ENCODE data around the gene OR1D5.
"Not testable (repeated sequence)": the region's sequence is repeated elsewhere in the genome, so short reads cannot be mapped to it uniquely, and the experiment has no call there.

The OR1D5 gene, protein sequence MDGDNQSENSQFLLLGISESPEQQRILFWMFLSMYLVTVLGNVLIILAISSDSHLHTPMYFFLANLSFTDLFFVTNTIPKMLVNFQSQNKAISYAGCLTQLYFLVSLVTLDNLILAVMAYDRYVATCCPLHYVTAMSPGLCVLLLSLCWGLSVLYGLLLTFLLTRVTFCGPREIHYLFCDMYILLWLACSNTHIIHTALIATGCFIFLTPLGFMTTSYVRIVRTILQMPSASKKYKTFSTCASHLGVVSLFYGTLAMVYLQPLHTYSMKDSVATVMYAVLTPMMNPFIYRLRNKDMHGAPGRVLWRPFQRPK

DNA sequence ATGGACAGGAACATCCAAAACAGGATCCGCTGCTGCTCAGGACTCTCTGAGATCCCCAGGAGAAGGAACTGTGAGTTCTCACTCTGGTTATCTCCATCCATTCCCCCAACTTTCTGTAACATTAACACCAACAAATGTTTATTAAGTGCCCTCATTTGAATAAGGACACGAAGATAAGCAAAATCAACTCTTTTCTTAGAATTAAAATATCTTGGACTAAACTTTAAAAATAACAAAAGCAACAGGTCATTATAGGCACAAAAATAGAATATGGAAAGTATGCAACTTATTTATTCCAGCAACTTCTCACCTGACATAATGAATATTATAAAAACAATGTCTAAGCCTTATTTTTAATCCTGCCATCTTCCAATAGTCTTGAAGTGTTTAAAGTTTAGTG is at the start of gene OR1D5:
TSS of gene OR1D5 (minus strand) at position 101 of the 400 bp plus-strand sequence. CDS start at position 101, 0 bp downstream.
- not testable (repeated sequence) for DNase-seq

DNA sequence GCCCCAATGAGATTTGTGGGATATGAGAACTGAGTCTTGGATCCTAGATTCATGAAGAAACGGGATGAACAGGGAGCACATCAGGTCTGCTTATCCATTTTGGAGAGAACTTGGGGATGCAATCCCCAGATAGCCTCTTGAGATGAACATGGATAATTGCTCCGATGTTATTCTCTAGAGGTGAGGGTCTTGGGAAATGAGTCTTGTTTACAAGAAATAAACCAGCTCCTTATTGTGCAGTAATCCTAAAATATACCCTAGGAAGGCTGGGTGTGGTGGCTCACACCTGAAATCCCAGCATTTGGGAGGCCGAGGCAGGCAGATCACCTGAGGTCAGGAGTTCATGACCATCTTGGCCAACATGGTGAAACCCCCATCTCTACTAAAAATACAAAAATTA is 40.9 kb upstream of the OR1D5 start, which contains the start of gene OR1D2:
TSS of gene OR1D2 (minus strand) at position 101 of the 400 bp plus-strand sequence. CDS start 11,426 bp downstream, outside the sequence.
- no peak for DNase-seq

DNA sequence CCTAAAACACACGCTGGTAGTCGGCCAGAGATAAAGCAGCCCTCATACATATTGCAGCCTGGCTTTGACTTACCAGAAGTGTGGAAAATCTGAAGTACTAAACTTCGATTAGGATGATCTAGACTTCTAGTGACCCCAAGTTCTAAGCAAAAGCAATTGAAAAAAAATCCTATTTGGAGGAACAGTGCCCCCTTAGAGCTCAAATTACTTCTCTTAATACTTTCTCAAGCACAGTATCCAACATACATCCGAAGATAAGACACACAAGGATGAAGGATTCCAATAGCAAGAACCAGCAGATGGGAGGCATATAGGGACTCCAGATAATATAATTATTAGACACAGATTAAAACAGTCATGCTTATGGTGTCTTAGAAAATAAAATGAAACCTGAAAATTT is 10.4 kb upstream of the OR1D5 start:
- not testable (repeated sequence) for DNase-seq

DNA sequence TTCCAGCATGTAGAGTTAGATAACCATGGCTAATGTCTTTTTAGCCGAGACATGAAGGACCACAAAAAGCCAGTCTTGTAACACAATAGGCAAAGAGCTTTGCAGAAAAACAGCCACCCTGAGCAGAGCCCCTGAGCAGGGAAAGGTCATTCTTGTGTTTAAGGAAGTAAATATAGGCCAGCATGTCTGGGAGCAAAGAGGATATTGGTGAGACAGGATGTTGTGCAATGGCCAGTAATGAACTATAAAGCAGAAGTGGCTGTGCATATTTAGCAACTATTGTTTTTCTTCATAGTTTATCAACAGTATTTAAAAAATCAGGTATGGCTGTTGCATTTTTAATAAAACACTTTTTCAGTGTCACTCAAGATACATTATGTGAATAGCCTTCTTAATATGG is 1.8 kb upstream of the OR1D5 start:
- not testable (repeated sequence) for DNase-seq

DNA sequence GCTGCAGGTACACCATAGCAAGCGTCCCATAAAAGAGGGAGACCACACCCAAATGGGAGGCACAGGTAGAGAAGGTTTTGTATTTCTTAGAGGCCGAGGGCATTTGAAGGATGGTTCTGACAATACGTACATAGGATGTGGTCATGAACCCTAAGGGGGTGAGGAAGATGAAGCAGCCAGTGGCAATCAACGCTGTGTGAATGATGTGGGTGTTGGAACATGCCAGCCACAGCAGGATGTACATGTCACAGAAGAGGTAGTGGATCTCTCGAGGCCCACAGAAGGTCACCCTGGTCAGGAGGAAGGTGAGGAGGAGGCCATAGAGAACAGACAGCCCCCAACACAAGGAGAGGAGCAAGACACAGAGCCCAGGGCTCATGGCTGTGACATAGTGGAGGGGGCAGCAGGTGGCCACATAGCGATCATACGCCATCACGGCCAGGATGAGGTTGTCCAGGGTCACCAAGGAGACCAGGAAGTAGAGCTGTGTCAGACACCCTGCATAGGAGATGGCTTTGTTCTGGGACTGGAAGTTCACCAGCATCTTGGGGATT is 506 bp downstream of the OR1D5 start:
- not testable (repeated sequence) for DNase-seq

DNA sequence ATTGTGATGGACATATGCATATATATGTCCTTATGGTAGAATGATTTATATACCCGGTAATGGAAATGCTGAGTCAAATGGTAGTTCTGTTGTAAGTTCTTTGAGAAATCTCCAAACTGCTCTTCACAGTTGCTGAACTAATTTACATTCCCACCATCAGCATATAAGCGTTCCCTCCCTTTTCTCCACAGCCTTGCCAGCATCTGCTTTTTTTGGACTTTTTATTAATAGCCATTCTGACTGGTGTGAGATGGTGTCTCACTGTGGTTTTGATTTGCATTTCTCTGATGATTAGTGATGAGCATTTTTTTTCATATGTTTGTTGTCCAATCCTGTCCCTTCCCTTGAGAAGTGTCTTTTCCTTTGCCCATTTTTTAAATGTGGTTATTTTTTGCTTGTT is 8.5 kb downstream of the OR1D5 start:
- not testable (repeated sequence) for DNase-seq

DNA sequence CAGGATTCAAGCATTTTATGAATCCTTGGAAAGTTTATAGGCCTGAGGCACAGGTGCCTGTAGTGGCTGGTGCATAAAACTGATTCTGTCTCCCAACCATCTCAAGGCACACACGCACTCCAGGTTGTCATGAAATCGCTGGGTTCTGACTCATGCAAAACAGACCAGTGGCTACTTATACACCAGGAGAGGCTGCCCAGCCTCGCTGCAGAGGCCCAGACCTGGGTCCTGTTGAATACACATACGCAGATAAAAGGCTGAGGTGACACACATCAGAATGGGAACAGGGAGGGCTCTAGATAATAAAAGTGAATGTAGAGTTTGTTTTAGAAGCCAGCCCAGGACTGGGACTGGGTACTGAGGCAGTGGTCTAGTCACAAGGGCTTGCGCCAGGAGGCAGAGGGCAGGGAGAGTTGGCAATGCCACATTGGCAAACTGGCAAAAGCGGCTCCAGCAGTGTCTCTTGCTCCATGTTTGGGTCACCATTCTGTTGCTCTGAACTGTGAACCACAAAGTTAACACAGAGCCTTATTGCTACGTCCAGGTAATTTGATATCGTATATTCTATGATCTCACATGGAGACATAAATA is 13.6 kb downstream of the OR1D5 start:
- no peak for DNase-seq

DNA sequence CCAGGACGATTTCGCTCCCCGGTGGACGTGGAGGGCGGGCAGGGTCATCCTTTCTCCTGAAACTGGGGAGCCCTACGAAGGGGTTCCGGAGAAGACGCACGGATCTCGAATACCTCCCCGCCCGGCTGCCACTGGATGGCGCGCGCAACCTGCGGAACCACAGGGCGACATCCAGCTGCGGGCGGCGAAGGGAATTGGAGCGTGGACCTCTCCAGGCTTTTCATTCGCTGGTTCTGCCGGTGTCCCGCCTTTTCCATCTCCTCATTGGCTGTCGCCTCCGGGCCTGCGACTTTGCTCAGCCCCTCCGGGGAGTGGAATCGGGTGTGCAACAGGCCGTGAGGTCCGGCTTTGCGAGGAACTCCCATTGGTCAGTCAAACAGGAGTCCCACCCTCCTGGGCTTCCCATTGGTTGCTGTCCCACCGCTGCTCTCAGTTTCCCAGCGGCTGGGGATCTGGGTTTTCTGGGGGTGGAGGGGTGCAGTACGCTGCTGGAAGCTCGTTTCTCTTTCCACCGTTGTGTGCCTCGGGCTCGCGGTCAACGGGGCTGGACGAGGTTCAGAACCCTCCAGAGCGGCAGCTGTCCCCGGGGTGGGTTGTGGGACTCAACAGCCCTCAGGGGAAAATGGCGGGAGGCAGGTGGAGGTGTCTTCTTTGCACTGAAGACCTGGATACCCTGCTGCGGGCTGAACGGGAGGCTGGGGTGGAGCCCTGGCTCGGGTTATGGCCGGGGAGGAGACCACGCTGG is 14.5 kb downstream of the OR1D5 start:
- peak; percentile 93 to 94 for DNase-seq

DNA sequence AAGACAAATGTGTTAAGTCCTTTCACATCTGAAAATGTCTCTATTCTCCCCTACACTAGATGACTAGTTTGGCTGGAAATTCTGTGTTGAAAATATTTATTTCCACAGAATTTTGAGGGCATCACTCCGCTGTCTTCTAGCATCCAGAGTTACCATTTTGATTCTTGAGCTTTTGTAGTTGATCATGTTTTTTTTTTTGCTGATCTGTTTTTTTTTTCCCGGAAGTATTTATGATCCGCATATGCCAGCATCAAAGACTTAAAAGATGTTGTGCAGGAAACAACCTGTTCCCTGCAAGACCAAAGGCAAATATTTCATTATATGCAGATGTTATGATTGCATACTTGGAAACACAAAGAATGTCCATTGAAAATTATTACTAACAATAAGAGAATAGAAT is 16.7 kb downstream of the OR1D5 start:
- no peak for DNase-seq

DNA sequence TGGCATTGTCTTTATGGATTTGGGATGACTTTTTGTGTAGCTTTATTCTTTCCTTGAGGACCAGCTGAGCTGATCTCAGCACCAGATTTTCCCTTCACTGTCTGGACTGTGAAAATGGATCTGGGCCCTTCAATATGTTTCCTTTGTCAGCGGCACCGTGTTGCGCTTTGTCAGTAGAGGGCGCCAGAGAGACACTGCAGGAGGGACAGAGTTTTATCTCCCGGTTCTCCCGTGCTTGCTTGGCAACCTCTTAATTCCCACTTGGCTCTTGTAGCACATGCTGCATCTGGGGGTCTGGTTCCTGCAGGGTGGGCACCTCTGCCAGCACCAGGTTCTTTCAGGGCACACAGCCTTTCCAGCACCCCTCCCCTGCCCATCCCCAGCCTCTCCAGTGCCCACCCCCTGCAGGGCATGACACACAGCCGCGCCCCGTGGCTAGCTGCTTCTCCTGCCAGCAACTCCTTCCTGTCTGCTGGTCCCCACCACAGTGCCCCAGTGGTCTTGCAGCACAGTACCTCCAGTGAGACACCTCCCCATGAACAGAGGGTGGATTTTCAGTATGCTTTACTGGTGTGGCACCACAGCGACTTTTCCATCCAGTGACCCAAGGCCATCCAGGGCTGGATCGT is 19.6 kb downstream of the OR1D5 start:
- DNase-seq = peak in 1 of 2 donors; percentile 44

DNA sequence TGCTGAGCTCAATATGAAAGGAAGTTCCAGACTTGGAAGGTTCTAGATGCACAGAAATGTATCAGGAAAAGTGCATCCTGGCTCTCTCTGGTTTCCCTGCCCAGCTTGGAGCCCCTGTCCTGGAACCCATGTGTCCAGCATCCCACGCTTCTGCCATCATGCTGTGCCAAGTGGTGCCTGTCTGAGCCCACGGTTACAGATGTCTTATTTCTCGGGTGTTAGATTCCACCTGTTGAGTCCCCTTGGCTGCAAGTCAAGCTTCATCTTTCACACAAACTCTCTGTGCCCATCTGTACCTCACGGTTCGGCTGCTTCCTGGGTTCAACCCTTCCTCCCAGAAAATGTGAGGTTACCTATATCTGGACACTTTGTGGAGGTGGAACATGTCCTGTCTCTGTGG is 22.5 kb downstream of the OR1D5 start:
- no peak for DNase-seq

DNA sequence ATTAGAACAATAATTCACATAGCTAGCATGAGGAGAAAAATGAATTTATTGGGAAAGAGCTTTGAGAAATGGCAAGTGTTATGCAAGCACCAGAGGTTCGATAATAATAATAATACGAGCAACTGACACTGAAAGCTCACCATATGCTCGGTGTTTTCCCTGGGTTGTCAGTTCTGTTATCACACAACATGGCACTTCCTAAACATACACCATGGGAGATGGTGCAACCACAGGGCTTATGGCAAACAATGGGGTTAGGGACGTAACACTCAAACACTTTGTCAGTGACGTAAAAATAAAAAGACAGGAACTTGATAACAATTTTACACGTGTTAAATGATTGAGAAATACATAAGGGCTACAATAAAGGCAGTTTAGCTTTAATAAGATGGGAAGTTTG is 23.7 kb downstream of the OR1D5 start:
- no peak for DNase-seq

DNA sequence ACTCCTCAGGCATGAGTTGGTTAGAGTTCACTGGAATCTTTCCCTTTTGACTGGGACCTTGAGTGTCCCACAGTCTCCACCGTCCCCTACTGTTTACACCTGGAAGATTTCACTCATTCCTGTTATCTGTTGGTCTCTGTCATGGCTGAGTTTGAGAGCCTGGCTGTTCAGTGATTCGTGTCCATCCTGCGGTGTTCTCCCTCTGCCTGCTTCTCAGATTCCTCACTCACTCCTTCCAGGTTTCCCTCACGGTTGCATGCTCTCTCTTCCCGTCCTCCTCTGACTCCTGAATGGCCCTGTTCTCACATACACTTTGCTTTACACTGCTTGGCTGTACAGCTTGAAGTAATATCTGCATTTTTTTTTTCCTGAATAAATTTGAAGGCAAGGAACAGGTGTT is 24.5 kb downstream of the OR1D5 start:
- DNase-seq = no peak

DNA sequence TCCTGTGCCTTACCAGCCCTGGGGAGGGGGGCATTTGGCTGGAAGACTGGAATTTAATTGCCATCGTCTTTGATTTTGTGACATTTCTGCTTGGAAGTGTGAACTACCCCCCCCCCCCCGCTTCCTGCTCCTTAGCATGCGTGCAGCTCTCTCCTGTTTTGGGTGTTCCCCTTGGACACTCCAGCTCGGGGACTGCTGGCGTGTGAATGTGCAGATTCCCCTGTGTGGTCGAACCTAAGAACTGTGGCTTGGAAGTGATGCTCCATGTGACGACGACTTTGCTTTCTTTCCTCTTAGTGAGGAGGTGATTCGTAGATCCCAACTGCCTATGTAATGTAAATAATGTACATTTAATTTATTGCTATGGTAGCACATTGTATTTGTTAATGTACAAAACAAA is 26.1 kb downstream of the OR1D5 start:
- no peak for DNase-seq

DNA sequence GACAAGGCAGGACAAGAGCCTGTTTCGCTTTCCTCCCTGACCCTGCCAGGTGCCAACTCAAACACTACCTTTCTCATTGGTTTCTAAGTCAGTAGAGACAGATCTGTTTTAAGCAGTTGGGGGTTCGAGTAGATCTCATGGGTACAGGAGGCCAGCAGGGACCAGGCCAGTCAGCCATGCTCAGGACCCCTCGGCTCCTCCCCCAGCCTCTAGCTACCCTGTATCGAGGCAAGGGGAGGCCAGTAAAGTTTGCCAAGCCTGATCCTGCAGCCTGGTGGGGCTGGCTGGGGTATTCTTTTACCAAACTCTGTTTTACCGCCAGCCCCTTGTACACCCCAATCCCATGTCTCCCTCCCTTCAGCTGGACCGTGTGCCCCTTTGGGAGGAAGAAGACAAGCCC is 26.6 kb downstream of the OR1D5 start:
- DNase-seq = no peak

DNA sequence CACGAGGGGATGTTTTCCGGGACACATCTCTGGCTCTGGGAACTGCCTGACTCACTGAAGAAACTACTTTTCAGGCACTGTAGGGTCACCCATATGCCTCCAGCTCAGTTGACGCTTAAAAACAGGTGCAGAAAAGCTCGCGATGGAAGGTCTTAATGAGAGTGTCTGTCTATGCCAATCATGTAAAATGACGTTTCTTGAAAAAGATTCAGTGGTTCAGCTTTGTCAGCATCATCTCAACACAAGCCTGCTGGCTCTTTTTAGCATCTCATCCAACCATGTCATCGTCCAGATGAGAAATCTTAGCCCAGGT is 27.5 kb downstream of the OR1D5 start:
- no peak for DNase-seq

DNA sequence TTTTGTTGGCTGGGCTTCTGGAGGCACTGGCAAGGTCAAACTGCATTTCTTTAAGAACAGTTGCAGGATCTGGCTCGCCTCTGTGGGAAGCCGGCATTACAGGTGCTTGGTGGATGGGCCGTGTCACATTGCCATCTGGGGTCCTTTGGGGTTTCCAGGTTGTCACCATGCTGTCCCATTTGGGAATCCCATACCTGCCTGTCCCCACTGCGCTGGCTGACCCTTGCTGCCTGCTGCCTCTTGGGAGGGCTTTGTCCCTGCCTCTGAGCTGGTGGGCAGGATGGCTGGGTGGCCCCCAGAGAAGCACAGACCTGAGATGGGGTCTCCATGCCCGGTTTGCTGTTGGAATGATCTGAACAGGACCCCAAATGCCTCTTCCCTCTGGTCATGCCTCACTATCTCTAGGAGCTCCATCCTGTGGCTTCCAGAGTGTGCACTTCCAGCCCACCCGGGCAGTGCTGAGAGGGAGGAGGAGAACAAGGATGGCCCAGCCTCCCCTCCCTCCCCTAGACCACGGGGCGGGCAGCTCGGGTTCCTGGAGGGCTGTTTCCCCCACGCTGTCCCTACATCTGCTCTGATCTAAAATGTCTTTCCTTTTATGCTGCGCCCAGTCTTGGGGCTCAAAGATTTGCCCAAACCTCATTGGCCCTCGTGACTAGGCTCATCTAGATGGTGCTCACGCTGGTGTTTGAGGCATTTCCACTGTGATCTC is 28.0 kb downstream of the OR1D5 start:
- DNase-seq = no peak

DNA sequence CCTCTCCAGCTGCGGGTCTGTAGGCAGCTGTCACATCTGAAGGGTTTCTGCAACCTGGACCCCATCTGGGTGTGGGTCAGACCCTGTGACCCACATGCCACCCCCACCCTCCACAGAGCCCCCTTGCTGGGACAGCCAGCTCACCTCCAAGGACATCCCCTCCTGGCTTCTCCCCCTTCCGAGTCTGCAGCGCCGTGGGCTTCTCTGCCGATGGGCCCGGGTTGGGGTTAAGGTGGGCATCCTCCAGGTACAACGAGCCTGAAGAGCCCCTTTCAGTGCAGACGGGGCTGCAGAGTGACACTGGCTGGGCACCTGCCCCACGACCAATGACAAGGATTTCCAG is 28.9 kb downstream of the OR1D5 start:
- DNase-seq = no peak

DNA sequence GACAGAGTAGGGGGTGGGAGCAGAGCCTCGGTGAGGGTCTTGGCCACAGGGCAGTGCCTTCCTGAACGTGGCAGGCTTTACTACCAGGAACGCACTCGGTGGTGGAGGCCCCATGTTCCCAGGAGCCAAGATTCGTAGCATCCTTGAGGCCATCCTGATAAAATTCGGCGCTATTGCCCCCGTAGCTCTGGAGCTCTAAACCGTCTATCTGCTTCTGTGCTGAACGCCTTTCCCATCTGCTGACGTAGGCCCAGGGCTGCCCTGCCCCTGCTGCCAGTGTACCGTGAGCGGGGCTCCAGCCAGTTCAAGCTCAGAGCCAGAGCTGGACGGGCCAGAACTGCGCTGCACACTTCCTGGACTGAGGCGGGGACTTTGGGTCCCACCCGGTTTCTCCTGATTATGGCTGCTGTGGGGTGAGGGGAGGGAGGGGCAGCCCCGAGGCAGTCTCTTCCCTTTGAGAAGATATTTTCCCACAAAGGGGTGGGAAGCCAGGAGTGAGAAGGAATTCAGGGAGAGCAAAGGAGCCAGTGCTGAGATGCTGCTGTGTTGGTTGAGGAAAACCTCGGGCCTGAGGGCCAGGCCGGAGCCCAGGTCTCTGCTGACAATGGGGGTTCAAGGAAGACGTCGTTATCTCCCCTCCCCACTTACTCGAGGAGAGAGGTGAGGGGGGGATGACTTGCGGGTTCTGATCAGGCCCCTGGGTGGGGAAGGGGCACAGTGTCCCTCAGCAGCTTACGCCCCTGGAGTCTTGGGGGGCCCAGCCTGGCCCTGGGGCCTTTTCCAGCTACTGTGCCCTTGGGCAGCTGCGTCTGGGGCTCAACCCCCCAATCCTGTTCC is 29.4 kb downstream of the OR1D5 start:
- DNase-seq = no peak

DNA sequence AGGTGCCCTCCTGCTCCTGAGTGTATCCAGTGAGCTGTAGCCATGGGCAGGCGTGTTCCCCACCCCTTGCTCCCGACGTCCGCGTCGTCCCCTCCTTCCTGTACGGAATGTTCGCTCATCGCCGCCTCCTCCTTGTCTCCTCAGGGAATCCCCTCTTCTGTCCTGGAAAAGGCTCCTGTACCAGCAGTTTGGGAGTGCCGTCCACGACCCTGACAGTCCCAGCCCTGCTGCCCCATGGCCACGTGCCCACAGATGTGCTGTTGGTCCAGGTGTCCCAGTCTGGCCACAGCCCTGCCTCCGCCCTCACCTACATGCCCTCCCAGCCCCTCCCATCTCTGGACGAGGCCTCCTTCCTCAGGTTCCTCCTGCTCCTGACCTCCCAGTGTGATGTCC is 30.2 kb downstream of the OR1D5 start:
- DNase-seq = no peak
